ENCODE measurements around the gene SPECC1L. TPM values are rescaled to one million over a fixed set of nuclear protein-coding genes. Genes with fewer than 3 reads are reported as not detected.
"Not testable (repeated sequence)": the region's sequence is repeated elsewhere in the genome, so short reads cannot be mapped to it uniquely, and the experiment has no call there.

SPECC1L gene
- total and polyA plus RNA-seq, 5 donors from 2014 or later = 4.1 to 39.6 (median 5.8) TPM

DNA sequence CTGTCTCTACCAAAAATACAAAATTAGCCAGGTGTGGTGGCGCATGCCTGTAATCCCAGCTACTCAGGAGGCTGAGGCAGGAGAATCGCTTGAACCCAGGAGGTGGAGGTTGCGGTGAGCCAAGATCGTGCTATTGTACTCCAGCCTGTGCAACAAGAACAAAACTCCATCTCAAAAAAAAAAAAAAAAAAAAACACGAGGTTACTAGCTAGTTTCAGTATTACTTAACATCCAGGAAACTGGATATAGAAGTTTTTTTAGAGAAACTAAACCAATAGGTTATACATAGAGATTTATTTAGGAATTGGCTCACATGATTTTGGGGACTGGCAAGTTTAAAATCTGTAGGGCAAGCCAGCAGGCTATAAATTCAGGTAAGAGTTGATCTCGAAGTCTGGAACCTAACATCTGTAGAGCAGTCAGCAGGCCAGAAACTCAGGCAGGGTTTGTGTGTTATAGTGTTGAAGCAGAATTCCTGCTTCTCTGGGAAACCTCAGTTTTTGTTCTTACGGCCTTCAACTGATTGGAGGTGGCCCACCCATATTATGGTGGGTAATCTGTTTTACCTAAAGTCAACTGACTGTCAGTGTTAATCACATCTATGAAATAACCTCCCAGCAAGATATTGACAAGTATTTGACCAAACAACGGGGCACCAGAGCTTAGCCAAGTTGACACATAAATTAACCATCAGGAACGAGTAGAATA is 29.5 kb upstream of the SPECC1L start:
- not testable (repeated sequence) for ATAC-seq (ENCODE audit: low read depth in 2 of 2); DNase-seq; H3K27ac ChIP-seq (ENCODE audit: insufficient read depth, low read length, poor library complexity, severe bottlenecking); H3K9me3 ChIP-seq (ENCODE audit: control insufficient read depth in 2 of 2, low read length in 2 of 2); H3K4me1 ChIP-seq (ENCODE audit: control insufficient read depth, insufficient read depth, low read length, poor library complexity, severe bottlenecking); H3K27me3 Mint-ChIP-seq; H3K36me3 Mint-ChIP-seq; H3K4me3 ChIP-seq (ENCODE audit: low read depth, low read length); H3K4me3 Mint-ChIP-seq; H3K9me3 Mint-ChIP-seq; H3K27me3 ChIP-seq (ENCODE audit: control insufficient read depth, insufficient read depth, low read length); H3K36me3 ChIP-seq (ENCODE audit: control insufficient read depth, insufficient read depth, low read length)
- H3K27ac Mint-ChIP-seq = peak overlapping the region in 1 of 3 donors; percentile 58
- H3K4me1 Mint-ChIP-seq = peaks cover 0 to 26% (median 6%) of the 10 kb centered on the region in 4 donors

DNA sequence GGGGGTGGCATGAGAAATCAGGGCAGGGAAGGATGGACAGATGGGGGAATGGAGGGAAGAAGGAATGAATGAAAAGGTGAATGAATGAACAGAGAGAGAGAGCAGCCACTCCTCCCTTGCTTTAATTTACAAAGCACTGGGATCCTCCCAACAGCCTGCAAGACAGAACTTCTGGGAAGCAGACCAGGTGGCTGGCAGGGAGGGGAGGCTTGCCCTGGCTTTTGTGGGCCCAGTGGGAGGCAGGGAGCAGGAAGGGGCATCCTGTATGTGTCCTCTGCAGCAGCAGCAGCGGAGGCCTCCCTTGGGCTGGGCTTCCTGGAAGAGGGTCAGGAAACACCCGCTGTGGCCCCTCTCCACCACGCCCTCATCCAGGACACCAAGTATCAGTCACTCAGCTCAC is 27.2 kb upstream of the SPECC1L start:
- H3K27ac ChIP-seq (ENCODE audit: insufficient read depth, low read length, poor library complexity, severe bottlenecking); H3K9me3 Mint-ChIP-seq; ATAC-seq (ENCODE audit: low read depth in 2 of 2); H3K4me1 ChIP-seq (ENCODE audit: control insufficient read depth, insufficient read depth, low read length, poor library complexity, severe bottlenecking); H3K27me3 ChIP-seq (ENCODE audit: control insufficient read depth, insufficient read depth, low read length); H3K4me3 ChIP-seq (ENCODE audit: low read depth, low read length); H3K27me3 Mint-ChIP-seq; H3K36me3 ChIP-seq (ENCODE audit: control insufficient read depth, insufficient read depth, low read length); DNase-seq; H3K36me3 Mint-ChIP-seq; H3K4me3 Mint-ChIP-seq; H3K9me3 ChIP-seq (ENCODE audit: control insufficient read depth in 2 of 2, low read length in 2 of 2): not testable (repeated sequence)
- H3K27ac Mint-ChIP-seq = peak overlapping the region in 1 of 3 donors; percentile 67
- peaks cover 0 to 26% (median 6%) of the 10 kb centered on the region in 4 donors for H3K4me1 Mint-ChIP-seq

DNA sequence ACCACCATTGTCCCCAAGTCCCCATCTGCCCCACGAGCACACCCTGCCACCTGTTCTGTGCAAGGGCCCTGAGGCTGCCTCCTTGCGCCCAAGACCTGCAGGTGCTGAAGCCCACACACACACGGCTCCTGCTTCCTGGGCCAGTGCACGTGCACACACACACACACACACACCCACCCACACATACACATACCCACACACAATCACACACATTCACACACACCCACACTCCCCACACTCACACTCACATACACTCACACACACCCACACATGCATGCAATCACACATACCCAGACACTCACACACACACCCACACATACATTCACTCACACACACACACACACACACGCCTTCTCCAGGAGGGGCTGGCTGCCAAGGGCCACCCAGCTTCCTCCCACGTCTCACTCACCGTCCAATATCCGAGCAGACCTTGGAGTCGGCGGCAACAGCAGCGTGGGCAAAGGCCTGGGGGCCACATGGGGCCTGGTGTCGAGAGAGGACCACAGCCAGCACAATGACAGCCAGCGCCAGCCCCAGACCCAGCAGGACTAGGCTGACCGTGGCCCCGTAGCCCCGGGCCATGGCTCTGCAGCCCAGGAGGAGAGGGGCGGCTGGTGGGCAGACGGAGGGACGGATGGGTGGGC is 26.4 kb upstream of the SPECC1L start:
- Histone ChIP-seq H3K27me3 (ENCODE audit: control insufficient read depth, insufficient read depth, low read length) (no peaks in the 10 kb centered on the region), H3K9me3 (ENCODE audit: control insufficient read depth in 2 of 2, low read length in 2 of 2) (no peaks in the 10 kb centered on the region), H3K27ac (ENCODE audit: insufficient read depth, low read length, poor library complexity, severe bottlenecking) (no peak overlapping the region), H3K36me3 (ENCODE audit: control insufficient read depth, insufficient read depth, low read length) (no peaks in the 10 kb centered on the region), H3K4me3 (ENCODE audit: low read depth, low read length) (no peak overlapping the region), H3K4me1 (ENCODE audit: control insufficient read depth, insufficient read depth, low read length, poor library complexity, severe bottlenecking) (peaks cover 8% of the 10 kb centered on the region)
- DNase-seq (no peak), ATAC-seq (ENCODE audit: low read depth in 2 of 2) (no peak)
- H3K36me3 Mint-ChIP-seq = no peaks in the 10 kb centered on the region
- H3K27ac Mint-ChIP-seq = peak overlapping the region in 1 of 3 donors; percentile 59
- H3K4me3 Mint-ChIP-seq = no peak overlapping the region
- H3K4me1 Mint-ChIP-seq = peaks cover 0 to 26% (median 6%) of the 10 kb centered on the region in 4 donors
- H3K9me3 Mint-ChIP-seq = no peaks in the 10 kb centered on the region
- no peaks in the 10 kb centered on the region for H3K27me3 Mint-ChIP-seq

DNA sequence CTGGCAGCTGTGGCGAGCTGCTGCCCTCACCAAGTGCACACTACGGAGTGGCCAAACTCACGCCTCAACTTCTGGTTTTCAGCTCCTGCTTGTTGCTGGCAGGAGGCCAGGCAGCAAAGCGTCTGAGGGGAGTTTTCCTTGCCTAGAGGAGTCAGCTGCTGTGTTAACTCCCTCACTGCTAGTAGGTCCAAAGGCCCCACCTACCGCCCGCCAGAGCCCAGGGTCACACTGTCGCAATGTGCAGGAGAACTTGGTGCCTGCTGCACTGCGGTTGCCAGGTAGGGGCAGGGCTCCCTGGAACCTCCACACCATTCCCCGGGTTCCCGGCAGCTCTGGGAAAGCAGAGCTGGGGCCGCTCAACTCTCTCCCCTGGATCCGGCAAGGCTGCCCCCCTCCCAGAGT is 25.6 kb upstream of the SPECC1L start, which contains the start of gene GGT5:
Gene GGT5 (minus strand): TSS at position 53 of the 402 bp plus-strand sequence. CDS start 357 bp downstream, outside the sequence.
- H3K27ac ChIP-seq (ENCODE audit: insufficient read depth, low read length, poor library complexity, severe bottlenecking); H3K4me1 ChIP-seq (ENCODE audit: control insufficient read depth, insufficient read depth, low read length, poor library complexity, severe bottlenecking); H3K36me3 Mint-ChIP-seq; H3K9me3 ChIP-seq (ENCODE audit: control insufficient read depth in 2 of 2, low read length in 2 of 2); H3K36me3 ChIP-seq (ENCODE audit: control insufficient read depth, insufficient read depth, low read length); H3K27me3 ChIP-seq (ENCODE audit: control insufficient read depth, insufficient read depth, low read length); H3K9me3 Mint-ChIP-seq; ATAC-seq (ENCODE audit: low read depth in 2 of 2); H3K4me3 Mint-ChIP-seq; DNase-seq; H3K27me3 Mint-ChIP-seq; H3K4me3 ChIP-seq (ENCODE audit: low read depth, low read length): not testable (repeated sequence)
- H3K27ac Mint-ChIP-seq = peak within 1 kb of the TSS in 1 of 3 donors; percentile 59
- H3K4me1 Mint-ChIP-seq = peaks cover 0 to 26% (median 6%) of the 10 kb centered on the region in 4 donors

- ATAC-seq (ENCODE audit: low read depth in 2 of 2); H3K4me3 ChIP-seq (ENCODE audit: low read depth, low read length); H3K4me1 ChIP-seq (ENCODE audit: control insufficient read depth, insufficient read depth, low read length, poor library complexity, severe bottlenecking); DNase-seq; H3K36me3 ChIP-seq (ENCODE audit: control insufficient read depth, insufficient read depth, low read length); H3K4me3 Mint-ChIP-seq; H3K27ac ChIP-seq (ENCODE audit: insufficient read depth, low read length, poor library complexity, severe bottlenecking); H3K36me3 Mint-ChIP-seq; H3K27me3 Mint-ChIP-seq; H3K27me3 ChIP-seq (ENCODE audit: control insufficient read depth, insufficient read depth, low read length); H3K9me3 ChIP-seq (ENCODE audit: control insufficient read depth in 2 of 2, low read length in 2 of 2); H3K9me3 Mint-ChIP-seq; H3K27ac Mint-ChIP-seq: not testable (repeated sequence)
- H3K4me1 Mint-ChIP-seq = peaks cover 0 to 26% (median 6%) of the 10 kb centered on the region in 4 donors
Observed at GRCh38 chr22:24245584-24246561, 24.8 kb upstream of the SPECC1L start.

DNA sequence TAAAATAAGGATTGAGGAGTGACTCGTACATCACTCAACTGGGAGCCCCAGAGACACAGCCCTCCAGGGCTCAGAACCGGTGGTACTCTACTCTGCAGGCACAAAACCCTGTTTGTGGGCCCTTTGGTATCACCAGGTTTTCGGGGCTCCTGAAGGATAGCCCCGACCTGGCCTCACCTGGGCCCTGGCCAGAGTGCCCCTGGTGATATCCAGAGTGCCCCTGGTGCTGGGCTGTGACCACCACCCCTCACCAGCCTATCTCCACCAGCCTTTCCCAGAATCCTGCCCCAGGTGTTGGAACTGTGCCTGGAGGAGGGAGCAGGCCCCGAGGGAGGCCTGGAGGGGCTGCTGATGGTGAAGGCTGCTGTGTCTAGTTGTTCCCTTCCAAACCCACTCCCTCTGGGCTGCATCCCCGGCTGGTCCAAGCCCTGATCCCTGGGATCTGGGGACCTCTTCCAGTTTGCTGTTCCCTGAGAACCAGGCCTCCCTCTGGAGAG is 23.6 kb upstream of the SPECC1L start:
- H3K27ac ChIP-seq (ENCODE audit: insufficient read depth, low read length, poor library complexity, severe bottlenecking) = no peak overlapping the region
- H3K27me3 Mint-ChIP-seq = no peaks in the 10 kb centered on the region
- H3K9me3 ChIP-seq (ENCODE audit: control insufficient read depth in 2 of 2, low read length in 2 of 2) = no peaks in the 10 kb centered on the region
- no peak overlapping the region for H3K27ac Mint-ChIP-seq
- H3K4me3 Mint-ChIP-seq = no peak overlapping the region
- DNase-seq = no peak
- H3K36me3 ChIP-seq (ENCODE audit: control insufficient read depth, insufficient read depth, low read length) = no peaks in the 10 kb centered on the region
- H3K4me1 Mint-ChIP-seq = peaks cover 0 to 20% (median 3%) of the 10 kb centered on the region in 4 donors
- no peak overlapping the region for H3K4me3 ChIP-seq (ENCODE audit: low read depth, low read length)
- H3K9me3 Mint-ChIP-seq = no peaks in the 10 kb centered on the region
- ATAC-seq (ENCODE audit: low read depth in 2 of 2) = no peak
- no peaks in the 10 kb centered on the region for H3K27me3 ChIP-seq (ENCODE audit: control insufficient read depth, insufficient read depth, low read length)
- no peaks in the 10 kb centered on the region for H3K36me3 Mint-ChIP-seq
- H3K4me1 ChIP-seq (ENCODE audit: control insufficient read depth, insufficient read depth, low read length, poor library complexity, severe bottlenecking) = peaks cover 8% of the 10 kb centered on the region

DNA sequence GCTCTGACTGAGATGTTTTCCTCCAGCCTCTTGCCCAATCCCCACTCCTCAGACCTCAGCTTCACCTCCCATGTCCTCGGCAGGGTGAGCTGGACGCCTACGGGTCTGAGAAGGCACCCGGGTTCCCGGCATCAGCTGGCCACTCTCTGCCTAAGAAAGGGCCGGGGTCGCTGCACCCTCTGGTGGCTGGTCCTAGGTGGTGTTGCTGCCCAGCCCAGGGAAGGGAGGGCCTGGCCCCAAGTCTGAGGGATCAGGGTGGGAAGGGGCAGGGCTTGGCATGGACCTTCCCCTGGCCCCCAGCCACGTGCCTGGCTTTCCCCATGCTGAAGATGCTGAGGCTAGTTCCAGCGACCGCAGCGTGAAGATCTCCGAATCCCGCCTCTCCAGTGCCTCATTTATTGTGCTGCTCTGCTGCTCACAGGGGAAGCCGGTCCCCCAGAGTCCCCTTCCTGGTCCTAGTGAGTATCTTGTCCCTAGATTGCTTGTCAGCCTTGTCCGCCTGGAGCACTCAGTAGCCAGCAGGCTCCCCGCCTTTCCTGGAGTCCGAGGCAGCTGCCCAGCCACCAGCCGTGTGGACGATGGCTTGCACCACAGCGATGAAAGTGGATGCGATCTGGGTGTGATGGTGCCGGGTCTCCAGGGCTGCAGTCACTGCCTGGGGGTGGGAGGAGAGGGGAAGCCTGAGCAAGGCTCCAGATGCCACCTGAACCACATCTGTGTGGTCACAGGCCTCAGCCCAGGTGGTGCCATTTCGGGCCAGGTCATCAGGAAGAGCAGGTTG is 22.9 kb upstream of the SPECC1L start:
- Mint-ChIP-seq H3K36me3 (no peaks in the 10 kb centered on the region), H3K27ac (no peak overlapping the region), H3K27me3 (no peaks in the 10 kb centered on the region), H3K4me1 (peaks cover 0 to 13% (median 1%) of the 10 kb centered on the region in 4 donors), H3K4me3 (no peak overlapping the region), H3K9me3 (no peaks in the 10 kb centered on the region)
- H3K36me3 ChIP-seq (ENCODE audit: control insufficient read depth, insufficient read depth, low read length) = no peaks in the 10 kb centered on the region
- no peak overlapping the region for H3K27ac ChIP-seq (ENCODE audit: insufficient read depth, low read length, poor library complexity, severe bottlenecking)
- no peaks in the 10 kb centered on the region for H3K9me3 ChIP-seq (ENCODE audit: control insufficient read depth in 2 of 2, low read length in 2 of 2)
- H3K4me3 ChIP-seq (ENCODE audit: low read depth, low read length) = no peak overlapping the region
- H3K4me1 ChIP-seq (ENCODE audit: control insufficient read depth, insufficient read depth, low read length, poor library complexity, severe bottlenecking) = peaks cover 4% of the 10 kb centered on the region
- DNase-seq = peak; percentile 20 to 49 (median 26)
- no peaks in the 10 kb centered on the region for H3K27me3 ChIP-seq (ENCODE audit: control insufficient read depth, insufficient read depth, low read length)
- peak; percentile 40 to 58 for ATAC-seq (ENCODE audit: low read depth in 2 of 2)
